CD14-positive monocyte (primary cell): ENCODE measurements around the gene FCRL5. TPM values are rescaled to one million over a fixed set of nuclear protein-coding genes. Genes with fewer than 3 reads are reported as not detected.

Experiments used
- DNase-seq, 3 donors: peaks; one replicate each; pipeline ENCODE4 v3.0.0-alpha.2; 2011 to 2022
- H2AFZ ChIP-seq: 2 replicates; pipeline ENCODE4 v1.6.0; 2012; ENCODE audit warnings: mild to moderate bottlenecking, low read depth, low read length, inconsistent platforms; ENCODE audit not compliant: insufficient read depth, poor library complexity, severe bottlenecking
- H3K27ac ChIP-seq, 2 donors: 1 replicate in 1 of 2; 2 replicates in 1 of 2; pipeline ENCODE4 v1.5.1; 2012 to 2013; ENCODE audit warnings: low read length in 2 of 2, control low read depth in 1 of 2, inconsistent platforms in 1 of 2, low read depth in 1 of 2, mild to moderate bottlenecking in 1 of 2
- H3K27me3 ChIP-seq, 2 donors: one replicate each; pipeline versions ENCODE4 v1.6.0 to v1.6.1; 2011 to 2013; ENCODE audit warnings: low read length in 2 of 2; ENCODE audit not compliant: control insufficient read depth in 2 of 2, insufficient read depth in 2 of 2
- H3K36me3 ChIP-seq, 2 donors: replicated peaks in 1 of 2; 1 replicate in 1 of 2; 2 replicates in 1 of 2; pipeline versions ENCODE4 v1.5.1 to v1.6.1; 2012 to 2013; ENCODE audit warnings: low read length in 2 of 2, control low read depth in 1 of 2, inconsistent platforms in 1 of 2, mild to moderate bottlenecking in 1 of 2; ENCODE audit not compliant: insufficient read depth in 2 of 2, control insufficient read depth in 1 of 2
- H3K4me1 ChIP-seq, 2 donors: 1 replicate in 1 of 2; 2 replicates in 1 of 2; pipeline versions ENCODE4 v1.5.1 to v1.6.1; 2012 to 2013; ENCODE audit warnings: low read length in 2 of 2, control low read depth in 1 of 2, inconsistent platforms in 1 of 2, mild to moderate bottlenecking in 1 of 2, moderate library complexity in 1 of 2; ENCODE audit not compliant: insufficient read depth in 2 of 2, control insufficient read depth in 1 of 2
- H3K4me2 ChIP-seq: replicated peaks from 2 replicates; pipeline ENCODE3; 2012; ENCODE audit warnings: low read length, moderate library complexity, mild to moderate bottlenecking; ENCODE audit not compliant: poor library complexity, severe bottlenecking; ENCODE audit errors: extremely low read depth
- H3K4me3 ChIP-seq, 3 experiments: fragments of 200-600 bp in 1 of 3; sonication (generic) in 1 of 3; replicated peaks in 1 of 3; 1 replicate in 2 of 3; 2 replicates in 1 of 3; pipeline ENCODE4 v1.5.1; 2011 to 2013; ENCODE audit warnings: low read length in 3 of 3, mild to moderate bottlenecking in 3 of 3, control low read depth in 2 of 3, low read depth in 2 of 3, inconsistent platforms in 1 of 3, moderate library complexity in 1 of 3
- H3K79me2 ChIP-seq: 2 replicates; pipeline ENCODE4 v1.6.0; 2012; ENCODE audit warnings: mild to moderate bottlenecking, control low read depth, inconsistent platforms, low read length, moderate library complexity; ENCODE audit not compliant: insufficient read depth
- H3K9ac ChIP-seq: 2 replicates; pipeline ENCODE4 v1.6.0; 2017; ENCODE audit warnings: low read length, mild to moderate bottlenecking; ENCODE audit not compliant: insufficient read depth, poor library complexity, severe bottlenecking
- H3K9me3 ChIP-seq, 2 donors: replicated peaks in 1 of 2; 1 replicate in 1 of 2; 2 replicates in 1 of 2; pipeline versions ENCODE4 v1.5.1 to v1.6.1; 2012 to 2013; ENCODE audit warnings: low read length in 2 of 2, control low read depth in 1 of 2; ENCODE audit not compliant: control insufficient read depth in 1 of 2, insufficient read depth in 1 of 2
- H4K20me1 ChIP-seq: 2 replicates; pipeline ENCODE4 v1.6.0; 2012; ENCODE audit warnings: mild to moderate bottlenecking, low read length, control low read depth, moderate library complexity; ENCODE audit not compliant: insufficient read depth
- H3K27ac Mint-ChIP-seq, 7 donors: one replicate each; pipeline ENCODE4 v1.8.0; 2020; ENCODE audit warnings: mild to moderate bottlenecking in 7 of 7, mixed read lengths in 7 of 7, moderate library complexity in 6 of 7, inconsistent platforms in 2 of 7
- H3K27me3 Mint-ChIP-seq, 3 donors: one replicate each; pipeline ENCODE4 v1.8.0; 2021 to 2022; ENCODE audit warnings: low read depth in 3 of 3, mild to moderate bottlenecking in 3 of 3, mixed read lengths in 3 of 3, moderate library complexity in 3 of 3, inconsistent platforms in 1 of 3
- H3K36me3 Mint-ChIP-seq, 2 donors: one replicate each; pipeline ENCODE4 v1.8.0; 2020; ENCODE audit warnings: mixed read lengths in 2 of 2, inconsistent platforms in 1 of 2, mild to moderate bottlenecking in 1 of 2
- H3K4me1 Mint-ChIP-seq: one replicate; pipeline ENCODE4 v1.8.0; 2020; ENCODE audit warnings: mild to moderate bottlenecking, mixed read lengths
- H3K4me3 Mint-ChIP-seq, 2 donors: one replicate each; pipeline ENCODE4 v1.8.0; 2020; ENCODE audit warnings: mild to moderate bottlenecking in 2 of 2, mixed read lengths in 2 of 2, moderate library complexity in 1 of 2
- H3K9me3 Mint-ChIP-seq, 7 donors: one replicate each; pipeline ENCODE4 v1.8.0; 2020 to 2022; ENCODE audit warnings: mixed read lengths in 7 of 7, mild to moderate bottlenecking in 6 of 7, moderate library complexity in 6 of 7, inconsistent platforms in 2 of 7
- CTCF ChIP-seq: fragments of 200-600 bp; IDR thresholded peaks from one replicate; pipeline ENCODE4 v1.8.0; 2022; ENCODE audit warnings: antibody characterized with exemption, mild to moderate bottlenecking
- WGBS: methylation state at CpG from one replicate; pipeline ENCODE4 v1.1.5; 2013; ENCODE audit warnings: missing lambda C conversion rate; ENCODE audit not compliant: insufficient coverage; 5-methylcytosine and 5-hydroxymethylcytosine counted together
- intact Hi-C, 2 donors: fragments of 100-400 bp; cut with micrococcal nuclease; formaldehyde crosslinking; loops; one replicate each; pipeline versions ENCODE4 v1.15.0 to v1.15.1; 2023
- polyA plus RNA-seq, 3 donors: library from polyadenylated mRNA; depleted of rRNA in 1 of 3; unstranded in 2 of 3; stranded (reverse) in 1 of 3; fragments of 300-500 nt in 2 of 3; fragments of >200 nt in 1 of 3; fragmentation: Illumina TruSeq in 2 of 3; gene quantifications; 1 replicate in 2 of 3; 2 replicates in 1 of 3; pipeline ENCODE4 v1.2.3, GENCODE V29; 2012 to 2021

FCRL5 gene
- polyA plus RNA-seq, 3 donors: 0.06 to 0.25 TPM; not detected in 1

- peak overlapping the region in 1 of 7 donors; percentile 2 for H3K27ac Mint-ChIP-seq
- intact Hi-C loops: no loop called here
- H3K4me3 Mint-ChIP-seq: no peak overlapping the region
These were observed 56.2 kb downstream of the FCRL5 start for GRCh38 chr1:157496121-157496526.

GRCh38 chr1:157495285-157495684 is 57.0 kb downstream of the FCRL5 start:
- H4K20me1 ChIP-seq: no peaks in the 10 kb centered on the region
- Mint-ChIP-seq H3K4me3 (no peak overlapping the region), H3K4me1 (peaks cover 3% of the 10 kb centered on the region), H3K27ac (no peak overlapping the region), H3K36me3 (no peaks in the 10 kb centered on the region), H3K9me3 (peaks cover 0 to 6% (median 2%) of the 10 kb centered on the region in 7 donors), H3K27me3 (peaks cover 6 to 17% (median 6%) of the 10 kb centered on the region in 3 donors)
- no peaks in the 10 kb centered on the region for H3K36me3 ChIP-seq
- intact Hi-C loops: no loop called here
- no peaks in the 10 kb centered on the region for H3K9me3 ChIP-seq
- no peak for TF ChIP-seq CTCF
- no peak overlapping the region for H3K4me3 ChIP-seq
- no peaks in the 10 kb centered on the region for H3K27me3 ChIP-seq
- no peak overlapping the region for H3K27ac ChIP-seq
- H3K4me2 ChIP-seq: no peak overlapping the region
- H3K4me1 ChIP-seq: no peaks in the 10 kb centered on the region
- no peak overlapping the region for H3K9ac ChIP-seq
- no peaks in the 10 kb centered on the region for H3K79me2 ChIP-seq
- 94% methylated on average over 2 of the region's 3 CpGs for WGBS
- H2AFZ ChIP-seq: no peak overlapping the region
- no peak for DNase-seq

More at GRCh38 chr1:157496121-157496526, 56.2 kb downstream of the FCRL5 start:
- Histone ChIP-seq H3K79me2 (no peaks in the 10 kb centered on the region), H3K9ac (no peak overlapping the region), H3K4me1 (no peaks in the 10 kb centered on the region), H3K9me3 (no peaks in the 10 kb centered on the region), H2AFZ (no peak overlapping the region), H4K20me1 (no peaks in the 10 kb centered on the region), H3K27ac (no peak overlapping the region), H3K27me3 (no peaks in the 10 kb centered on the region), H3K36me3 (no peaks in the 10 kb centered on the region), H3K4me2 (no peak overlapping the region), H3K4me3 (no peak overlapping the region)
- TF ChIP-seq CTCF: peak; percentile 97
- no CpG with 5 or more reads among the region's 5 CpGs for WGBS
- peaks cover 6 to 17% (median 6%) of the 10 kb centered on the region in 3 donors for H3K27me3 Mint-ChIP-seq
- peaks cover 0 to 6% (median 2%) of the 10 kb centered on the region in 7 donors for H3K9me3 Mint-ChIP-seq
- H3K36me3 Mint-ChIP-seq: no peaks in the 10 kb centered on the region
- DNase-seq: peak; percentile 21 to 47 (median 46)
- peaks cover 2% of the 10 kb centered on the region for H3K4me1 Mint-ChIP-seq
